ENCODE measurements around the gene TLR9.

GRCh38 chr3:52182196-52182595 lies 43.2 kb downstream of the TLR9 start:
- TF ChIP-seq CTCF (conservative IDR thresholded peaks at IDR 0.05; ENCODE audit: low read depth, low read length) (no peak), EZH2 (IDR thresholded peaks at IDR 0.05; ENCODE audit: low read length, unreplicated experiment) (no peak), EZH2phosphoT487 (IDR thresholded peaks at IDR 0.05; ENCODE audit: borderline replicate concordance, low read length) (no peak)
